ENCODE measurements around the gene PRR19. TPM values are rescaled to one million over a fixed set of nuclear protein-coding genes. Genes with fewer than 3 reads are reported as not detected.

PRR19 gene
- total RNA-seq, 1 experiment from 2014 or later = not detected

- H3K27ac ChIP-seq (ENCODE audit: low read length) = no peak overlapping the region
- H3K9me3 ChIP-seq (ENCODE audit: low read length) = no peaks in the 10 kb centered on the region
- DNase-seq (no peak), ATAC-seq (no peak)
- no peaks in the 10 kb centered on the region for H3K4me1 ChIP-seq (ENCODE audit: insufficient read depth, low read length)
- H3F3A ChIP-seq (ENCODE audit: low read length, unreplicated experiment) = no peaks in the 10 kb centered on the region
- no peaks in the 10 kb centered on the region for H3K27me3 ChIP-seq (ENCODE audit: low read length)
- no peaks in the 10 kb centered on the region for H3K9me2 ChIP-seq (replicated peaks; ENCODE audit: low read length)
- H2AFZ ChIP-seq (ENCODE audit: low read length) = no peak overlapping the region
- H3K4me2 ChIP-seq (ENCODE audit: low read length) = no peak overlapping the region
- POLR2A ChIA-PET (ENCODE audit: unreplicated experiment) = no interaction called here
- CTCF ChIA-PET = no interaction called here
- no peaks in the 10 kb centered on the region for H3K36me3 ChIP-seq (ENCODE audit: low read depth, low read length)
- H3K4me3 ChIP-seq (ENCODE audit: low read length) = no peak overlapping the region
- no peak overlapping the region for H3K9ac ChIP-seq (ENCODE audit: low read length)
- intact Hi-C loops (cut with micrococcal nuclease) = no loop called here
- no TSS peak for BruUV-seq (replicated peaks)
- no peak for TF ChIP-seq CTCF (conservative IDR thresholded peaks at IDR 0.05; ENCODE audit: low read depth, low read length)
- no peak for TF ChIP-seq EZH2 (IDR thresholded peaks at IDR 0.05; ENCODE audit: low read length, unreplicated experiment)
- TF ChIP-seq EZH2phosphoT487 (IDR thresholded peaks at IDR 0.05; ENCODE audit: borderline replicate concordance, low read length) = no peak
- H3K79me2 ChIP-seq (ENCODE audit: low read length) = no peaks in the 10 kb centered on the region
- H4K20me1 ChIP-seq (ENCODE audit: low read length) = no peaks in the 10 kb centered on the region
Observed at GRCh38 chr19:42345191-42345812, 43.4 kb downstream of the PRR19 start.

GRCh38 chr19:42348211-42348610, 46.3 kb downstream of the PRR19 start:
- DNase-seq (no peak), ATAC-seq (no peak)
- no peak for TF ChIP-seq EZH2phosphoT487 (IDR thresholded peaks at IDR 0.05; ENCODE audit: borderline replicate concordance, low read length)
- no peak for TF ChIP-seq EZH2 (IDR thresholded peaks at IDR 0.05; ENCODE audit: low read length, unreplicated experiment)
- TF ChIP-seq CTCF (conservative IDR thresholded peaks at IDR 0.05; ENCODE audit: low read depth, low read length) = no peak
- Histone ChIP-seq H3K27ac (ENCODE audit: low read length) (no peak overlapping the region), H2AFZ (ENCODE audit: low read length) (no peak overlapping the region), H3K4me3 (ENCODE audit: low read length) (no peak overlapping the region), H3K9me2 (replicated peaks; ENCODE audit: low read length) (no peaks in the 10 kb centered on the region), H4K20me1 (ENCODE audit: low read length) (no peaks in the 10 kb centered on the region), H3K27me3 (ENCODE audit: low read length) (no peaks in the 10 kb centered on the region), H3K9me3 (ENCODE audit: low read length) (no peaks in the 10 kb centered on the region), H3K4me1 (ENCODE audit: insufficient read depth, low read length) (no peaks in the 10 kb centered on the region), H3K79me2 (ENCODE audit: low read length) (no peaks in the 10 kb centered on the region), H3K36me3 (ENCODE audit: low read depth, low read length) (no peaks in the 10 kb centered on the region), H3K4me2 (ENCODE audit: low read length) (no peak overlapping the region), H3K9ac (ENCODE audit: low read length) (no peak overlapping the region), H3F3A (ENCODE audit: low read length, unreplicated experiment) (no peaks in the 10 kb centered on the region)
- POLR2A ChIA-PET (ENCODE audit: unreplicated experiment) = no interaction called here
- no TSS peak for BruUV-seq (replicated peaks)
- intact Hi-C loops (cut with micrococcal nuclease) = no loop called here
- CTCF ChIA-PET = no interaction called here

GRCh38 chr19:42349378-42350107, 47.6 kb downstream of the PRR19 start:
- H3K9me2 ChIP-seq (replicated peaks; ENCODE audit: low read length) = no peaks in the 10 kb centered on the region
- no peak overlapping the region for H2AFZ ChIP-seq (ENCODE audit: low read length)
- no peak overlapping the region for H3K4me2 ChIP-seq (ENCODE audit: low read length)
- no peaks in the 10 kb centered on the region for H3K79me2 ChIP-seq (ENCODE audit: low read length)
- H3F3A ChIP-seq (ENCODE audit: low read length, unreplicated experiment) = no peaks in the 10 kb centered on the region
- ATAC-seq = no peak
- ChIA-PET POLR2A (ENCODE audit: unreplicated experiment) (no interaction called here), CTCF (no interaction called here)
- no peaks in the 10 kb centered on the region for H3K4me1 ChIP-seq (ENCODE audit: insufficient read depth, low read length)
- no peaks in the 10 kb centered on the region for H3K36me3 ChIP-seq (ENCODE audit: low read depth, low read length)
- H3K9me3 ChIP-seq (ENCODE audit: low read length) = no peaks in the 10 kb centered on the region
- TF ChIP-seq CTCF (conservative IDR thresholded peaks at IDR 0.05; ENCODE audit: low read depth, low read length) (no peak), EZH2phosphoT487 (IDR thresholded peaks at IDR 0.05; ENCODE audit: borderline replicate concordance, low read length) (no peak), EZH2 (IDR thresholded peaks at IDR 0.05; ENCODE audit: low read length, unreplicated experiment) (no peak)
- no peak overlapping the region for H3K4me3 ChIP-seq (ENCODE audit: low read length)
- no peak for DNase-seq
- no peak overlapping the region for H3K9ac ChIP-seq (ENCODE audit: low read length)
- H4K20me1 ChIP-seq (ENCODE audit: low read length) = no peaks in the 10 kb centered on the region
- intact Hi-C loops (cut with micrococcal nuclease) = no loop called here
- no TSS peak for BruUV-seq (replicated peaks)
- H3K27ac ChIP-seq (ENCODE audit: low read length) = no peak overlapping the region
- H3K27me3 ChIP-seq (ENCODE audit: low read length) = no peaks in the 10 kb centered on the region

Measured in PC-3 (cell line).